HepG2 (cell line): ENCODE data around the gene DHX58. TPM values are rescaled to one million over a fixed set of nuclear protein-coding genes. Genes with fewer than 3 reads are reported as not detected.

Experiments used
- ARID2 ChIP-seq: sonication (generic); formaldehyde crosslinking; IDR thresholded peaks from 2 replicates; pipeline ENCODE4 v1.8.1; 2022; ENCODE audit warnings: mild to moderate bottlenecking, missing genetic modification reagents, borderline replicate concordance
- CHD2 ChIP-seq: IDR thresholded peaks from 2 replicates; pipeline ENCODE4 v1.6.1; 2011; ENCODE audit warnings: low read depth, low read length, improper control_type of control experiment
- ELF3 ChIP-seq: IDR thresholded peaks from 2 replicates; pipeline ENCODE4 v1.6.1; 2016; ENCODE audit warnings: missing genetic modification reagents, missing compliant biosample characterization
- ESRRA ChIP-seq: sonication (generic); formaldehyde crosslinking; IDR thresholded peaks from 2 replicates; pipeline ENCODE4 v1.5.1; 2020; ENCODE audit warnings: mild to moderate bottlenecking, low read depth, missing genetic modification reagents
- GTF2F1 ChIP-seq: fragments of 150-350 bp; IDR thresholded peaks from 2 replicates; pipeline ENCODE4 v1.6.1; 2014; ENCODE audit warnings: low read length
- KDM1A ChIP-seq: IDR thresholded peaks from 2 replicates; pipeline ENCODE4 v1.6.1; 2016; ENCODE audit warnings: missing compliant biosample characterization
- POLR2G ChIP-seq: fragments of 200-400 bp; formaldehyde crosslinking; IDR thresholded peaks from 2 replicates; pipeline ENCODE4 v1.6.1; 2018; ENCODE audit warnings: mild to moderate bottlenecking, low read depth, low read length, moderate library complexity
- RAD21 ChIP-seq: fragments of 450-650 bp; formaldehyde crosslinking; IDR thresholded peaks from 2 replicates; pipeline ENCODE4 v1.5.0; 2020; ENCODE audit warnings: mild to moderate bottlenecking
- RBFOX2 ChIP-seq: fragments of 200-400 bp; formaldehyde crosslinking; IDR thresholded peaks from 2 replicates; pipeline ENCODE4 v1.6.1; 2017; ENCODE audit warnings: low read depth, mild to moderate bottlenecking, low read length
- RXRA ChIP-seq: sonication (generic); formaldehyde crosslinking; IDR thresholded peaks from 2 replicates; pipeline ENCODE4 v1.5.1; 2020; ENCODE audit warnings: missing genetic modification reagents
- SAP130 ChIP-seq: IDR thresholded peaks from 2 replicates; pipeline ENCODE4 v1.6.1; 2016; ENCODE audit warnings: low read depth
- SNAPC2 ChIP-seq: sonication (generic); formaldehyde crosslinking; IDR thresholded peaks from 2 replicates; pipeline ENCODE4 v1.8.1; 2022; ENCODE audit warnings: mild to moderate bottlenecking, missing genetic modification reagents
- ZIK1 ChIP-seq: sonication (generic); formaldehyde crosslinking; IDR thresholded peaks from 2 replicates; pipeline ENCODE4 v1.5.0; 2020; ENCODE audit warnings: mild to moderate bottlenecking, low read depth, missing genetic modification reagents, borderline replicate concordance
- ZNF292 ChIP-seq: sonication (generic); formaldehyde crosslinking; IDR thresholded peaks from 2 replicates; pipeline ENCODE4 v1.8.1; 2022; ENCODE audit warnings: mild to moderate bottlenecking, low read depth, missing genetic modification reagents, borderline replicate concordance
- ZNF34 ChIP-seq: sonication (generic); formaldehyde crosslinking; IDR thresholded peaks from 2 replicates; pipeline ENCODE4 v1.4.0; 2020; ENCODE audit warnings: mild to moderate bottlenecking, missing genetic modification reagents, borderline replicate concordance
- ZNF446 ChIP-seq: sonication (generic); formaldehyde crosslinking; IDR thresholded peaks from 2 replicates; pipeline ENCODE4 v1.5.0; 2020; ENCODE audit warnings: mild to moderate bottlenecking, missing genetic modification reagents
- ZNF615 ChIP-seq: sonication (generic); formaldehyde crosslinking; IDR thresholded peaks from 2 replicates; pipeline ENCODE4 v1.5.0; 2020; ENCODE audit warnings: mild to moderate bottlenecking, missing genetic modification reagents, borderline replicate concordance
- ZNF619 ChIP-seq: sonication (generic); formaldehyde crosslinking; IDR thresholded peaks from 2 replicates; pipeline ENCODE4 v1.4.0; 2020; ENCODE audit warnings: mild to moderate bottlenecking, missing genetic modification reagents
- ZNF773 ChIP-seq: sonication (generic); formaldehyde crosslinking; IDR thresholded peaks from 2 replicates; pipeline ENCODE4 v1.4.0; 2020; ENCODE audit warnings: missing genetic modification reagents, borderline replicate concordance
- ZNF776 ChIP-seq: sonication (generic); formaldehyde crosslinking; IDR thresholded peaks from 2 replicates; pipeline ENCODE4 v1.4.0; 2020; ENCODE audit warnings: mild to moderate bottlenecking, missing genetic modification reagents
- ZSCAN9 ChIP-seq: IDR thresholded peaks from 2 replicates; pipeline ENCODE4 v1.6.1; 2016; ENCODE audit warnings: borderline replicate concordance
- polyA plus RNA-seq, 8 experiments: library from polyadenylated mRNA; depleted of rRNA in 3 of 8; stranded (reverse) in 7 of 8; unstranded in 1 of 8; fragments of >200 nt; fragmentation: Illumina TruSeq in 4 of 8; extraction: Trizol in 4 of 8; gene quantifications; 2 replicates each; pipeline versions ENCODE4 v1.2.1 to v1.2.3, GENCODE V29; 2011 to 2016; ENCODE audit warnings: low read depth in 4 of 8, missing spikeins in 1 of 8, mixed read lengths in 1 of 8; ENCODE audit not compliant: insufficient read depth in 1 of 8
- total RNA-seq, 5 experiments: library from RNA; depleted of rRNA; stranded (reverse); fragments of >200 nt; fragmentation: Illumina TruSeq; extraction: Trizol; gene quantifications; 2 replicates each; pipeline ENCODE4 v1.2.3, GENCODE V29; 2016; ENCODE audit warnings: low read depth in 1 of 5
- TF ChIP-seq, protein P1 (sequence below): sonication (generic); formaldehyde crosslinking; IDR thresholded peaks from 2 replicates; pipeline ENCODE4 v1.5.1; 2020; ENCODE audit warnings: mild to moderate bottlenecking, missing genetic modification reagents
- TF ChIP-seq, protein P2 (sequence below): sonication (generic); formaldehyde crosslinking; IDR thresholded peaks from 2 replicates; pipeline ENCODE4 v1.8.1; 2023; ENCODE audit warnings: missing genetic modification reagents, inconsistent platforms, borderline replicate concordance
- TF ChIP-seq, protein P3 (sequence below): sonication (generic); IDR thresholded peaks from 2 replicates; pipeline ENCODE4 v1.6.1; 2016; ENCODE audit warnings: low read depth, borderline replicate concordance

DHX58 gene
- total and polyA plus RNA-seq, 2 of the 13 experiments (the other 11 are each of a cell fraction or from before 2014, with no cell fraction given): 6.7 to 7.8 TPM

DNA sequence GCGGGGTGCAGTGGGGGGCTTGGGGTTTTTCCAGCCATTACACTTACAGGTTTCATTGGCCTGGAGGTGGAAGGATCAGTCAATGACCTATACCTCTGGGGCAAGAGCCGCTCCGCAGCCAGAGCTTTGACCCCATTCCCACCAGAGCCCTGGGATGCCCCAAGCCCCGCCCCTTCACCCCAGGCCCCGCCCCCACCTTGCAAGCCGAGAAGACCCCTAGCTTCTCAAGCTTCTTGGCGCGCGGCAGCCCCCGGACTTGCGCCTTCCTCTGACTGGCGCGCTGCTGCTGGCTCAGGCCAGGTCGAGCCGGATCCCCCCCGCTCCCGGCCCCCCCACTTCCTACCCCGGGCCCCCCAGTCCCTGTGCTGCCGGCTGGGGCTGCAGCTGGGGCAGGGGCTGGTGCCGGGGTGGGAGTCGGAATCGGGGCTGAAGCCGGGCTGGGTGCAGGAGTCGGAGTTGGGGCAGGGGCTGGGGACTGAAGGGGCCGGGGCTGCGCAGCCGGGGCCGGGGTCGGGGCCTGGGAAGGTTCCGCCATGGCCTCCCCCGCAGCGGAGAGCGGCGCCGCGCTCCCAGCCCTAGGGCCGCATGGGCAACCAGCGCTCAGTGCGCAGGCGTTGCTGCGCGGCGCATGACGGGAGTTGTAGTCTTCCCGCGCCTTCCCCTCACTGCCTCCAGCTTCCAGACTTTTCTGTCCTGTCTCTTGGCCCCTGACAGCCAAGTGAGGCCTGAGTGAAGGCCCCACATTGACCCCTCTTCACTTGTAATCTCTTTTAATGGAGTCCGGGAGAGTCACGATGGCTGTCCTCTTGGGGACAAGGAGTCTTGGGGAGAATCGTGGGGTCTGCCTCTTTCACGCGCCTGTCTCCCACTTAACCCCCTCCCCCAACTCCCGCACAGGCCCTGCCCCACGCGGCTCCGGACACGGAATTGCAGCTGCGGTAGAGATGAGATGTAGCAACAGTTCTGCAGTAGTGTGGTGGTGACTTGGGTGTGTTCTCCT lies 8.6 kb upstream of the DHX58 start, which contains the start of gene KAT2A (continued):
- TF ChIP-seq, protein P1, sequence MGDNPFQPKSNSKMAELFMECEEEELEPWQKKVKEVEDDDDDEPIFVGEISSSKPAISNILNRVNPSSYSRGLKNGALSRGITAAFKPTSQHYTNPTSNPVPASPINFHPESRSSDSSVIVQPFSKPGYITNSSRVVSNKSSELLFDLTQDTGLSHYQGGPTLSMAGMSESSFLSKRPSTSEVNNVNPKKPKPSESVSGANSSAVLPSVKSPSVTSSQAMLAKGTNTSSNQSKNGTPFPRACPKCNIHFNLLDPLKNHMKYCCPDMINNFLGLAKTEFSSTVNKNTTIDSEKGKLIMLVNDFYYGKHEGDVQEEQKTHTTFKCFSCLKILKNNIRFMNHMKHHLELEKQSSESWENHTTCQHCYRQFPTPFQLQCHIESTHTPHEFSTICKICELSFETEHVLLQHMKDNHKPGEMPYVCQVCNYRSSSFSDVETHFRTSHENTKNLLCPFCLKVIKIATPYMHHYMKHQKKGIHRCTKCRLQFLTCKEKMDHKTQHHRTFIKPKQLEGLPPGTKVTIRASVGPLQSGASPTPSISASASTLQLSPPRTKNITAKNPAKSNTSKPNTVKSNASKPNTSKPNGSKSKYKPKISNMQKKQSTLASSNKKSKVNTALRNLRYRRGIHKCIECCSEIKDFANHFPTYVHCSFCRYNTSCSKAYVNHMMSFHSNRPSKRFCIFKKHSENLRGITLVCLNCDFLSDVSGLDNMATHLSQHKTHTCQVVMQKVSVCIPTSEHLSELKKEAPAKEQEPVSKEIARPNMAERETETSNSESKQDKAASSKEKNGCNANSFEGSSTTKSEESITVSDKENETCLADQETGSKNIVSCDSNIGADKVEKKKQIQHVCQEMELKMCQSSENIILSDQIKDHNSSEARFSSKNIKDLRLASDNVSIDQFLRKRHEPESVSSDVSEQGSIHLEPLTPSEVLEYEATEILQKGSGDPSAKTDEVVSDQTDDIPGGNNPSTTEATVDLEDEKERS (CRISPR knock-in tag): 0 out of 2 replicates have a peak, but pooled peaks have one; percentile 41
- TF ChIP-seq KDM1A (no peak), RXRA (CRISPR knock-in tag) (no peak), ZNF446 (CRISPR knock-in tag) (no peak), ELF3 (peak; percentile 29; the same call in 1 of the 2 replicates), ZNF619 (CRISPR knock-in tag) (0 out of 2 replicates have a peak, but pooled peaks have one; percentile 21), RAD21 (CRISPR knock-in tag) (no peak), ZNF292 (CRISPR knock-in tag) (no peak), SAP130 (CRISPR knock-in tag) (peak; percentile 89), ZSCAN9 (peak; percentile 40; the same call in 1 of the 2 replicates), ESRRA (no peak), POLR2G (peak; percentile 89), GTF2F1 (peak; percentile 60; the same call in 1 of the 2 replicates), ZNF34 (CRISPR knock-in tag) (no peak), ZNF773 (CRISPR knock-in tag) (no peak), SNAPC2 (CRISPR knock-in tag) (0 out of 2 replicates have a peak, but pooled peaks have one; percentile 34), RBFOX2 (peak; percentile 85), CHD2 (no peak), ZNF776 (CRISPR knock-in tag) (no peak; the same call in 1 of the 2 replicates), ZNF615 (no peak), ZIK1 (CRISPR knock-in tag) (0 out of 2 replicates have a peak, but pooled peaks have one; percentile 73), ARID2 (no peak)
- TF ChIP-seq, protein P2, sequence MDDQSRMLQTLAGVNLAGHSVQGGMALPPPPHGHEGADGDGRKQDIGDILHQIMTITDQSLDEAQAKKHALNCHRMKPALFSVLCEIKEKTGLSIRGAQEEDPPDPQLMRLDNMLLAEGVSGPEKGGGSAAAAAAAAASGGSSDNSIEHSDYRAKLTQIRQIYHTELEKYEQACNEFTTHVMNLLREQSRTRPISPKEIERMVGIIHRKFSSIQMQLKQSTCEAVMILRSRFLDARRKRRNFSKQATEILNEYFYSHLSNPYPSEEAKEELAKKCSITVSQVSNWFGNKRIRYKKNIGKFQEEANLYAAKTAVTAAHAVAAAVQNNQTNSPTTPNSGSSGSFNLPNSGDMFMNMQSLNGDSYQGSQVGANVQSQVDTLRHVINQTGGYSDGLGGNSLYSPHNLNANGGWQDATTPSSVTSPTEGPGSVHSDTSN (CRISPR knock-in tag): no peak
- TF ChIP-seq, protein P3, sequence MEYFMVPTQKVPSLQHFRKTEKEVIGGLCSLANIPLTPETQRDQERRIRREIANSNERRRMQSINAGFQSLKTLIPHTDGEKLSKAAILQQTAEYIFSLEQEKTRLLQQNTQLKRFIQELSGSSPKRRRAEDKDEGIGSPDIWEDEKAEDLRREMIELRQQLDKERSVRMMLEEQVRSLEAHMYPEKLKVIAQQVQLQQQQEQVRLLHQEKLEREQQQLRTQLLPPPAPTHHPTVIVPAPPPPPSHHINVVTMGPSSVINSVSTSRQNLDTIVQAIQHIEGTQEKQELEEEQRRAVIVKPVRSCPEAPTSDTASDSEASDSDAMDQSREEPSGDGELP: peak; percentile 11; the same call in 1 of the 2 replicates
